ENCODE results near the gene ASAP3. TPM values are rescaled to one million over a fixed set of nuclear protein-coding genes. Genes with fewer than 3 reads are reported as not detected.

The ASAP3 gene
- total and polyA plus RNA-seq, 9 of the 15 experiments (the other 6 are each of a cell fraction or from before 2014, with no cell fraction given) = 1.7 to 31.2 (median 17.4) TPM

GRCh38 chr1:23395154-23395724, 88.7 kb downstream of the ASAP3 start:
- 0 out of 2 replicates have a peak, but pooled peaks have one; percentile 13 for TF ChIP-seq ZNF121 (CRISPR knock-in tag; conservative IDR thresholded peaks at IDR 0.05)
- no peak for TF ChIP-seq SMARCA5 (IDR thresholded peaks at IDR 0.05)
- no peak for TF ChIP-seq ZNF277 (CRISPR knock-in tag; IDR thresholded peaks at IDR 0.05; ENCODE audit: borderline replicate concordance)
- Histone ChIP-seq H2AFZ (ENCODE audit: low read depth, low read length) (no peak overlapping the region), H3K36me3 (ENCODE audit: control insufficient read depth, insufficient read depth, low read length) (no peaks in the 10 kb centered on the region), H3K4me3 (no peak overlapping the region), H3K27me3 (ENCODE audit: control insufficient read depth in 2 of 2, insufficient read depth in 2 of 2, low read length in 2 of 2) (peaks cover 0 to 5% of the 10 kb centered on the region in 2 experiments; a peak in 2 of 5 replicates), H3K27ac (ENCODE audit: extremely low read depth, low read depth, low read length) (no peak overlapping the region), H4K20me1 (replicated peaks; ENCODE audit: control insufficient read depth, insufficient read depth, low read length) (no peaks in the 10 kb centered on the region), H3K79me2 (ENCODE audit: control insufficient read depth, insufficient read depth, low read length) (no peaks in the 10 kb centered on the region), H3K4me1 (replicated peaks in 1 of 2; ENCODE audit: control insufficient read depth in 2 of 2, insufficient read depth in 2 of 2, low read length in 2 of 2) (peaks cover 4 to 15% of the 10 kb centered on the region in 2 experiments; a peak in 4 of 5 replicates), H3K9ac (ENCODE audit: insufficient read depth in 1 of 2, low read depth in 2 of 2, low read length in 2 of 2) (no peak overlapping the region), H3K4me2 (ENCODE audit: insufficient read depth, low read length) (no peak overlapping the region), H3K9me3 (replicated peaks; ENCODE audit: control insufficient read depth, insufficient read depth, low read depth, low read length) (no peaks in the 10 kb centered on the region; the same call in 1 of the 2 replicates), H3K9me1 (ENCODE audit: control insufficient read depth, insufficient read depth, low read length) (no peaks in the 10 kb centered on the region)
- no peak for DNase-seq (ENCODE audit: extremely low read depth in 1 of 4, low spot score in 3 of 4)
- WGBS (ENCODE audit: insufficient coverage, low coverage, missing lambda C conversion rate) = 39% methylated on average over 8 of the region's 8 CpGs
- in situ Hi-C loops (cut with MboI) = no loop called here
- BruUV-seq (replicated peaks) = no TSS peak
- no peak for FAIRE-seq
- intact Hi-C loops (cut with micrococcal nuclease) = no loop called here
- ChIA-PET CTCF (ENCODE audit: low intra/inter-chr PET ratio) (no interaction called here), POLR2A (interaction anchor here (0.6 kb wide), 1 partner anchor 70 kb away, joined by 3 read pairs; no protein-coding TSS in a partner anchor)
- ATAC-seq = no peak

GRCh38 chr1:23394684-23395083, 89.3 kb downstream of the ASAP3 start:
- ChIA-PET CTCF (ENCODE audit: low intra/inter-chr PET ratio) (no interaction called here), POLR2A (interaction anchor here (0.6 to 1.5 kb wide), 3 partner anchors 8 to 70 kb away, joined by 3 to 9 read pairs (median 3); partner anchors contain the start of gene ZNF436)
- Histone ChIP-seq H3K4me3 (no peak overlapping the region), H3K4me2 (ENCODE audit: insufficient read depth, low read length) (no peak overlapping the region), H3K4me1 (replicated peaks in 1 of 2; ENCODE audit: control insufficient read depth in 2 of 2, insufficient read depth in 2 of 2, low read length in 2 of 2) (peaks cover 4 to 19% of the 10 kb centered on the region in 2 experiments), H3K27me3 (ENCODE audit: control insufficient read depth in 2 of 2, insufficient read depth in 2 of 2, low read length in 2 of 2) (peaks cover 0 to 5% of the 10 kb centered on the region in 2 experiments; a peak in 2 of 5 replicates), H3K36me3 (ENCODE audit: control insufficient read depth, insufficient read depth, low read length) (no peaks in the 10 kb centered on the region), H3K9me3 (replicated peaks; ENCODE audit: control insufficient read depth, insufficient read depth, low read depth, low read length) (no peaks in the 10 kb centered on the region; the same call in 1 of the 2 replicates), H3K9ac (ENCODE audit: insufficient read depth in 1 of 2, low read depth in 2 of 2, low read length in 2 of 2) (no peak overlapping the region), H3K27ac (ENCODE audit: extremely low read depth, low read depth, low read length) (no peak overlapping the region), H2AFZ (ENCODE audit: low read depth, low read length) (peak overlapping the region; percentile 69), H3K79me2 (ENCODE audit: control insufficient read depth, insufficient read depth, low read length) (no peaks in the 10 kb centered on the region), H3K9me1 (ENCODE audit: control insufficient read depth, insufficient read depth, low read length) (no peaks in the 10 kb centered on the region), H4K20me1 (replicated peaks; ENCODE audit: control insufficient read depth, insufficient read depth, low read length) (no peaks in the 10 kb centered on the region)
- intact Hi-C loops (cut with micrococcal nuclease) (no loop called here), in situ Hi-C loops (cut with MboI) (no loop called here)
- ATAC-seq (peak; percentile 17; the same call in 1 of the 3 replicates), FAIRE-seq (no peak), DNase-seq (ENCODE audit: extremely low read depth in 1 of 4, low spot score in 3 of 4) (no peak)
- no TSS peak for BruUV-seq (replicated peaks)
- WGBS (ENCODE audit: insufficient coverage, low coverage, missing lambda C conversion rate) = 34% methylated on average over 7 of the region's 7 CpGs
- TF ChIP-seq CHD2 (IDR thresholded peaks at IDR 0.05; ENCODE audit: low read depth, low read length) (no peak), ZNF561 (CRISPR knock-in tag; conservative IDR thresholded peaks at IDR 0.05) (no peak), ZNF778 (CRISPR knock-in tag; IDR thresholded peaks at IDR 0.05) (no peak), HNRNPLL (IDR thresholded peaks at IDR 0.05; ENCODE audit: low read depth, low read length, poor library complexity, severe bottlenecking) (no peak), TCFL5 (CRISPR knock-in tag; conservative IDR thresholded peaks at IDR 0.05) (no peak), ATF2 (CRISPR knock-in tag; IDR thresholded peaks at IDR 0.05) (no peak), ZNF766 (CRISPR knock-in tag; conservative IDR thresholded peaks at IDR 0.05) (no peak), MCM2 (IDR thresholded peaks at IDR 0.05; ENCODE audit: low read depth) (no peak)
